Esophagus muscularis mucosa (tissue), 4 donors: ENCODE results near the gene ETV4.

Experiments
- EP300 ChIP-seq: sonication (generic); formaldehyde crosslinking; IDR thresholded peaks from one replicate; pipeline ENCODE4 v1.6.1; 2017; ENCODE audit warnings: antibody characterized with exemption
- POLR2A ChIP-seq: fragments of 450-650 bp; IDR thresholded peaks from one replicate; pipeline ENCODE4 v1.6.1; 2017; ENCODE audit warnings: antibody characterized with exemption, moderate library complexity, mild to moderate bottlenecking, low read depth
- TF ChIP-seq, protein P1 (sequence below), 3 experiments: fragments of 200-600 bp in 2 of 3; fragments of 450-650 bp in 1 of 3; sonication (generic) in 2 of 3; IDR thresholded peaks; one replicate each; pipeline ENCODE4 v1.5.1; 2017 to 2019; ENCODE audit warnings: antibody characterized with exemption in 3 of 3, mild to moderate bottlenecking in 2 of 3, moderate library complexity in 1 of 3

DNA sequence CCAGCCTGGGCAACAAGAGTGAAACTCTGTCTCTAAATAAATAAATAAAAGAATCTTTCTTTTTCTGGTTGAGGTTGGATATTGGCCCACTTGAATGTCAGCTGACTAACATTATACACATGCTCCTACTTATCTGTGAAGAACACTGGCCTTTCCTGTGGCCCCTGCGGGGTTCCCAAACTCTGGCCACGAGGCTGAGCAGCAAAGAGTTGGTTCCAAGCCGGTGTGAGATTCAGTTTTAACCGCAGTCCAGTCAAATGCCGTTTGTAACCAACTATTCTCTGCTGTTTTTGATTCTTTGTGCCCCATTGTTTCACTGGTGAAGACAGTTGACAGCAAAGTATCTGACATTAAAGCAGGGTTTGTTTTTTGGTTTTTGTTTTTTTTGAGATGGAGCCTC is 11.2 kb downstream of the ETV4 start:
- TF ChIP-seq POLR2A (no peak), EP300 (no peak)
- TF ChIP-seq, protein P1, sequence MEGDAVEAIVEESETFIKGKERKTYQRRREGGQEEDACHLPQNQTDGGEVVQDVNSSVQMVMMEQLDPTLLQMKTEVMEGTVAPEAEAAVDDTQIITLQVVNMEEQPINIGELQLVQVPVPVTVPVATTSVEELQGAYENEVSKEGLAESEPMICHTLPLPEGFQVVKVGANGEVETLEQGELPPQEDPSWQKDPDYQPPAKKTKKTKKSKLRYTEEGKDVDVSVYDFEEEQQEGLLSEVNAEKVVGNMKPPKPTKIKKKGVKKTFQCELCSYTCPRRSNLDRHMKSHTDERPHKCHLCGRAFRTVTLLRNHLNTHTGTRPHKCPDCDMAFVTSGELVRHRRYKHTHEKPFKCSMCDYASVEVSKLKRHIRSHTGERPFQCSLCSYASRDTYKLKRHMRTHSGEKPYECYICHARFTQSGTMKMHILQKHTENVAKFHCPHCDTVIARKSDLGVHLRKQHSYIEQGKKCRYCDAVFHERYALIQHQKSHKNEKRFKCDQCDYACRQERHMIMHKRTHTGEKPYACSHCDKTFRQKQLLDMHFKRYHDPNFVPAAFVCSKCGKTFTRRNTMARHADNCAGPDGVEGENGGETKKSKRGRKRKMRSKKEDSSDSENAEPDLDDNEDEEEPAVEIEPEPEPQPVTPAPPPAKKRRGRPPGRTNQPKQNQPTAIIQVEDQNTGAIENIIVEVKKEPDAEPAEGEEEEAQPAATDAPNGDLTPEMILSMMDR (IDR thresholded peaks at IDR 0.05), result no peak
